Bronchial epithelial cell (primary cell): ENCODE data around the gene OAS1. TPM values are rescaled to one million over a fixed set of nuclear protein-coding genes. Genes with fewer than 3 reads are reported as not detected.
A peak's percentile ranks its signal among the peaks of the same experiment; 100 is the strongest.

Source experiments
- DNase-seq: peaks from one replicate; pipeline ENCODE4 v3.0.0-alpha.2; 2010; ENCODE audit warnings: low read depth
- FAIRE-seq: peaks from 2 replicates; lab custom pipeline; 2011; peaks lifted over from hg19 to GRCh38; lab: Jason Lieb, UNC
- H3K27me3 ChIP-seq: 2 replicates; pipeline ENCODE4 v1.5.1; 2011; ENCODE audit warnings: low read length; ENCODE audit not compliant: control insufficient read depth, insufficient read depth
- H3K36me3 ChIP-seq: 2 replicates; pipeline ENCODE4 v1.5.1; 2011; ENCODE audit warnings: low read length; ENCODE audit not compliant: control insufficient read depth, insufficient read depth
- H3K4me3 ChIP-seq: 2 replicates; pipeline ENCODE4 v1.5.1; 2011; ENCODE audit warnings: mild to moderate bottlenecking, low read depth, low read length, control low read depth
- total RNA-seq: library from RNA; depleted of rRNA; stranded (reverse); fragments of >200 nt; gene quantifications from 2 replicates; pipeline ENCODE4 v1.2.1, GENCODE V29; 2014
- TF ChIP-seq, protein P1 (sequence below): IDR thresholded peaks from 2 replicates; pipeline ENCODE4 v1.5.1; 2011; ENCODE audit warnings: mild to moderate bottlenecking, moderate library complexity, low read length, control low read depth, inconsistent platforms; ENCODE audit not compliant: insufficient read depth, severe bottlenecking

The OAS1 gene
- total RNA-seq, 1 donor from 2014 or later, result 1.3 TPM

DNA sequence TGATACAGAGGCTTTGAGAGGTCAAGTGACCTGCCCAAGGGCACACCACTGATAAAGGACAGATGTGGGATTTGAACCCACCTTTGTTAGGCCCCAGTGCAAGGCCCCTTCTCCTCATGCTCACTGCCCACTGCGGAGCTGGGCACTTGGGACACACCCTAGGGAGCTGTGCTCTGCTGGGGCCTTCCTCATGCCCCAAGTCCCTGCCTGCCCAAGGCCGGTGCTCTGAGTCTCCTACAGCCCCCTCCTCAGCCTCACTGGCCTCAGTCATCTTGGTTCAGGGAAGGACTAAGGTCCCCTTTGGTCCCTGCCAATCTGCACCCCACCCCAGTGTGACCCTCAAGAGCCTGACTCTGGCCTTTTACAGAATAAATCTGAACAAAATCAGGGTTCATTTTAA is 23.6 kb downstream of the OAS1 start:
- no peak for FAIRE-seq

DNA sequence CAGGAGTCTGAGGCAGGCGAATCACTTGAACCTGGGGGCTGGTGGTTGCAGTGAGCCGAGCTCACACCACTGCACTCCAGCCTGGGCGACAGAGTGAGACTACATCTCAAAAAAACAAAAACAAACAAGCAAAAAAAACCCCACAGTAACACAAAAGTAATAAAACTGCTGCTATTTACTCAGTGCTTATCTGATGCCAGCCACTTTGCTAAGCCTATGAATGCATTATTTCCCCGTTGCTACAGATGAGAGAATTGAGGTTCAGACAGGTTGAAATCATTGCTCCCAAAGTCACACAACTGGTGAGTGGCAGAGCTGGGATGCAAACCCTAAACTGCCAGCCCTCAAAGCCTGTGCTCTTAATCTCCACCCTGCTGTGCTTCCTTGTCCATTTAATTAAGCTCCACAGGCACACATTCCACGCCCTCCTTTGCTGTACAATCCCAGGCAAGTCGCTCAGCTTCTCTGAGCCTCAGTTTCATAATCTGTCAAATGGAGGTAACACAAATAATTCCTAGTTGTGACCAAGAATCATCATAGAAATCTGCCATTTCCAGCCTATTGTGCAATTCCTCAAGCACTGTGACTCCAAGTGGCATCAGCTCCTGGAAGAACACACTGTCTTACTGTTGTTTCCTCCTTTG is 25.8 kb downstream of the OAS1 start:
- no peaks in the 10 kb centered on the region for H3K36me3 ChIP-seq
- no peaks in the 10 kb centered on the region for H3K27me3 ChIP-seq
- TF ChIP-seq, protein P1, sequence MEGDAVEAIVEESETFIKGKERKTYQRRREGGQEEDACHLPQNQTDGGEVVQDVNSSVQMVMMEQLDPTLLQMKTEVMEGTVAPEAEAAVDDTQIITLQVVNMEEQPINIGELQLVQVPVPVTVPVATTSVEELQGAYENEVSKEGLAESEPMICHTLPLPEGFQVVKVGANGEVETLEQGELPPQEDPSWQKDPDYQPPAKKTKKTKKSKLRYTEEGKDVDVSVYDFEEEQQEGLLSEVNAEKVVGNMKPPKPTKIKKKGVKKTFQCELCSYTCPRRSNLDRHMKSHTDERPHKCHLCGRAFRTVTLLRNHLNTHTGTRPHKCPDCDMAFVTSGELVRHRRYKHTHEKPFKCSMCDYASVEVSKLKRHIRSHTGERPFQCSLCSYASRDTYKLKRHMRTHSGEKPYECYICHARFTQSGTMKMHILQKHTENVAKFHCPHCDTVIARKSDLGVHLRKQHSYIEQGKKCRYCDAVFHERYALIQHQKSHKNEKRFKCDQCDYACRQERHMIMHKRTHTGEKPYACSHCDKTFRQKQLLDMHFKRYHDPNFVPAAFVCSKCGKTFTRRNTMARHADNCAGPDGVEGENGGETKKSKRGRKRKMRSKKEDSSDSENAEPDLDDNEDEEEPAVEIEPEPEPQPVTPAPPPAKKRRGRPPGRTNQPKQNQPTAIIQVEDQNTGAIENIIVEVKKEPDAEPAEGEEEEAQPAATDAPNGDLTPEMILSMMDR, result no peak
- H3K4me3 ChIP-seq, result no peak overlapping the region
- FAIRE-seq (no peak), DNase-seq (no peak)

More for the DNA sequence above, 23.6 kb downstream of the OAS1 start:
- no peak for DNase-seq
- Histone ChIP-seq H3K27me3 (no peaks in the 10 kb centered on the region), H3K4me3 (no peak overlapping the region), H3K36me3 (no peaks in the 10 kb centered on the region)
- TF ChIP-seq, protein P1, result no peak

DNA sequence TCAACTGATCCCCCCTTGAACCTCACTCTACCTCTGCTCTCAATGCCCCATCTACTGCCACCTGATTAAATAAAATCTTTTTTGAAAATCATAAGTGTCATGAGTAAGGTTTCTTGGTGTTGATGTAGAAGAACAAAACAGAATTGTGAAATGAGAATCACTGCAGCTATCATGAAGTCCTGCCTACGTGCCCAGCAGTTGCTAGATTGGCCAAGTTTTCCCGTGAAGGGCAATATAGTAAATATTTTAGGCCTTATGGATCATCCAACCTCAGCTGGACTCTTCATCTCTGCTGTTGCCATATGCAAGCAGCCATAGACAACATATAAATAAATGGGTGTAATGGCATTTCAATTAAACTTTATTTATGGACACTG is 26.4 kb downstream of the OAS1 start:
- TF ChIP-seq, protein P1, result no peak
- Histone ChIP-seq H3K36me3 (no peaks in the 10 kb centered on the region), H3K4me3 (no peak overlapping the region), H3K27me3 (no peaks in the 10 kb centered on the region)
- DNase-seq, result no peak
- no peak for FAIRE-seq

DNA sequence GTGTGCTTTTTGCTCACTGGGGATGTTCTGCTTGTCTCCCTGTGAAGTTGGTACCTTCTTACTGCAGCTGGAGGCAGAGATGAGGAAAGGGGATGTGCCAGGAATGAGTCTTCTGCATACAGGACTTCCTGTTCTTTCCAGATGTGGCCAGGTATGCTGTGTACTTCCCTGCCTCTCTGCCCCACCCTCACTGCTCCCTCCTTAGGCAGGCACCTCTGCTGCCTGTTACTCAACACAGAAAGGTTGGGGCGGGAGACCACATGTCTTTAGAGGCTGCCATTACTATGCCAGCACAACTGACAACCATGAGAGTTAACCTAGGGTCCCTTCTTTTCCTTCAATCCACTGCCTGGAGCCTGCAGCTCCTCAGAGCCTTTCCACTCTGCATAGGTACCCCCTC is 29.5 kb downstream of the OAS1 start:
- no peak for FAIRE-seq
- TF ChIP-seq, protein P1, result no peak
- Histone ChIP-seq H3K4me3 (no peak overlapping the region), H3K27me3 (no peaks in the 10 kb centered on the region), H3K36me3 (no peaks in the 10 kb centered on the region)
- DNase-seq, result peak; percentile 82

DNA sequence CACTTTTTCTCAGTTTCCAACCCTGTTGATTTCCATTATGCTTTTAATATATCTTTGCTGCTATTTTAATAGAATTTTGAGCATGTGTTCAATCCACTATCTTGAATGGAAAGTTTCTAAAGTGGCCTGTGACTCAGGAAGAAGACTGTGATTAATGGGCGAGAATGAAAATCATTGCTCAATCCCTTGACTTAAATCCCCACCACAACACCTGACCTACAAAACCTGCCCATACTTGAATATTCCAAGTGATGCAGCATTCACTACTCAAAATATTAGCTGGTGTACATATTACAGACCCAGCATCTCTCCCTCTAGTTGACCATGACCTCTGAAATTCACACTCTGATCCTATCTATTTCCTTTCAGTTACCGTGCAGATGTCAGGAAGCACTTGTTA is 30.2 kb downstream of the OAS1 start:
- Histone ChIP-seq H3K4me3 (no peak overlapping the region), H3K36me3 (no peaks in the 10 kb centered on the region), H3K27me3 (no peaks in the 10 kb centered on the region)
- no peak for FAIRE-seq
- TF ChIP-seq, protein P1, result no peak
- DNase-seq, result peak; percentile 99
